T-helper 22 cell (primary cell): ENCODE data around the gene CCDC50.

ENCODE experiments used
- DNase-seq: peaks from one replicate; pipeline ENCODE4 v3.0.0-alpha.2; 2020; ENCODE audit warnings: low read depth

CCDC50 gene

GRCh38 chr3:191328962-191329653, at the start of gene CCDC50:
CCDC50 (plus strand) TSS chr3:191329394; CDS start chr3:191329675, 281 bp downstream.
- peak; percentile 8 for DNase-seq

DNA sequence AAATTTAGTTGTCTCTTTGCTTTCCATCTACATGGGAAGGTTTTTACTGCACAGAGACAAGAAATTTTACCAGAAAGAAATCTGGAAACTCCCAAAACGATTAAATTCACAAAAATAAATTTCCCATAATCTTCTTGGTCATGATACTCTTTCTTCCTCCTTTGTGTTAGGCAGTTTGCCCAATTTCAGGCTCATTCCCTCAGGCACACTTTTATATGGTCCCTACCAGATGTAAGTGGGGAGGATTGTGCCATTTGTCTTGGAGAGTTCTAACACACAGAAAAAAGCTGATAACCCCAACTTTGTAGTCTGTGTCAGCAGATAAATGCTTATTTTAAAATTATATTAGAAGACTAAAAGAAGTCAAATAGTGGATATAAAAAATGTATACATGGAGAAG, 49.1 kb upstream of the CCDC50 start:
- no peak for DNase-seq

DNA sequence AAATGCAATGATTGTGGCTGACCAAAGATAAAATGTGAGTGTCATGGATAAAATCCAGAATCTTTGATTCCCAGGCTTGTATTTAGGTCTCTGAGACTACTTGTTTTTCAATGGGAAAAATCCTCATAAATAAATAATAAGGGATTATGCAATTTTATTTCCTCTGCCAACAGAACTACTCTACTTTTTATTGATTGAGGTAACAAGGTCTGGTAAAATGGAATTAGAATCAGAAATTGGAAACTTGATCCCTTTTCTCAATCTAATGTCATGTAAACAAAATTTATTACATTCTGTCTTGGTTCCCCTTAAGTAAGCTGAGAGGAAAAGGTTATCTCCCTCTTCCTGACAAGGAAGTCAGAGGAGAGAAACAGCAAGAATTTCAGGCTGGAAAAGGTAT, 48.3 kb upstream of the CCDC50 start:
- no peak for DNase-seq

- no peak for DNase-seq
Observed at GRCh38 chr3:191282251-191283185, 46.7 kb upstream of the CCDC50 start.

DNA sequence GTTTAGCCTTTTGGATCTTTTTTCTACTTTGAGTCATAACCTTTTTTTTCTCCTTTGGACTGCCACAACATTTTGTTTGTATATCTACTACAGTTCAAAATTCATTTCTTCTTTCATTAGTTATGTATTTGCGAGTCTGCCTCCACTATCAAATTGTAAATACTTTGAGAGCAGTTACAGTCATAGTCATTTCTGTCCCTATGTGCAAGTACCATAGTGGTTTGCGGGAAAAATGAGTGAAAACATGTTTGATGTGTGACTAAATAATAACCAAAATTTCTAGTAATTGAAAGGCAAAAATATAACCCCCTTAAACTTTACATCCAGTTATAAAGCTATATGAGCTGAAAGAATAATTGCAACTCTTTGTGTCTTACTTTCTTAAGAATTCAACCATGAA, 45.8 kb upstream of the CCDC50 start:
- no peak for DNase-seq

DNA sequence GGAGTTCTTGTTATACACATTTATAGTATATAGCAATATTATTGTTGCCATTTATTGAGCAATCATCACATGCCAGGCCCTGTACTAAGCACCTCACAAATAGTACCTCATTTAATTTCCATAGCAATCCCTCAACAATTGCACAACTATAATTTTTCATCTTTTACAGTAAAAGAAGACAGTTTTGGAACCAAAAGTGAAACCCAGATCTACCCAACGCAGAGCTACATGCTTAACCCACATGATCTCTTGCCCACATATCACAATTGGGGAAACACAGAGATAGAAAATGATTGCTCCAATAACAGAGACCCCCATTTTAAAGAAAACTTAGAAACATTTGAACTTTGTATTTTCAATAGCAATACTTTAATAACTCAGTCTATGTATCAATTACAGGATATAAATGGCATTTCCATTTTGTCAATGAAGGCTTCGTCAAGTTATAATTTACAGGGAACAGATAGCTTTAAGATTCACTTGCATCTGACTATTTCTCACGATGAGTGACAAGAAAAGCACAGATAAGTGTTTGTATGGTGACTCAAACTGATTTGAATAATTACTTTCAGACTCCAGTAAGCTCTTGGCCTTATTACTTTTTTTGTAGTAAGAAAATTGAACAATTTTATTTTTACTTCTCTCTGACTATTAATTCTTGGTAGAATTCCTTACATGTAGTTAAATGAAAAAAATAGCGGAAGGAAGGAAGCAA, 38.7 kb upstream of the CCDC50 start:
- no peak for DNase-seq

- no peak for DNase-seq
Observed at GRCh38 chr3:191292243-191293015, 36.8 kb upstream of the CCDC50 start.

DNA sequence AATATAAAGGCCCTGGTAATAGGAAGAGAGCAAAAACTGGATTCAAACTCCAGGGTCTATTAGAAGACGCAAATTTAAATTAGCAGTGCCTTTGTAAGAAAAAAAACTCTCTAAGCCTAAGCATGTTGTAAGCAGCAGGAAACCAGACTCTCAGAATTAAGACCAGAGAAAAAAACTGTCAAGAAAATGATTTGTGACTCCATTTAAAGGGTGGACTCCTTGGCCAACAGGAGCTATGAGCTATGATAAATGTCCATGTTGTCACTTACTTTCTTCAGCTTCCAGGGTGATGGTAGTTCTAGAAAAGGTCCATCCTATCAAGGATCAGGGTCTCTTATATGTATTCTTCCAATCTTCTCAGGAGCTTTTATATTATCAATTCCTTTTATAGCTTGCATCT, 34.9 kb upstream of the CCDC50 start:
- DNase-seq: no peak

DNA sequence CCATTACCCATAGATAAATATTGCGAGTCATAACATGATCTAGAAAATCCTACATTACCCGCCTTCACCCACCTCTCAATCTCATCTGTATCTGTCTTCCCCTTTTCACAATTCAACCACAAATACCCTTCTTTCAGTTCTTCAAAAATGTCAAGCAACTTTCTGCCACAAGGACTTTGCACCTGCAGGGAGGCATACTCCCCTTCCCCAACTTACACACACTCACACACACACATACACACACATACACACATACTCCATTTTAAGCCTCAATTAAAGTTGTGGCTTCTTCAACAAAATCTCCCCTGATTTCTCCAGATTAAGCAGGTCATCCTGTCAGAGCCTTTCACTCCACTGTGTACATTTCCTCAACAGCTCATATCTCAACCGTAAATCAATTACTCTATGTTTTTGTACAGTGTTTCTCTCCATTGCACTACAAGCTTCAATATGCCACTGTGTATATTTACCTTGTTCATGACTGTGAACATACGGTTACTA, 33.1 kb upstream of the CCDC50 start:
- no peak for DNase-seq

DNA sequence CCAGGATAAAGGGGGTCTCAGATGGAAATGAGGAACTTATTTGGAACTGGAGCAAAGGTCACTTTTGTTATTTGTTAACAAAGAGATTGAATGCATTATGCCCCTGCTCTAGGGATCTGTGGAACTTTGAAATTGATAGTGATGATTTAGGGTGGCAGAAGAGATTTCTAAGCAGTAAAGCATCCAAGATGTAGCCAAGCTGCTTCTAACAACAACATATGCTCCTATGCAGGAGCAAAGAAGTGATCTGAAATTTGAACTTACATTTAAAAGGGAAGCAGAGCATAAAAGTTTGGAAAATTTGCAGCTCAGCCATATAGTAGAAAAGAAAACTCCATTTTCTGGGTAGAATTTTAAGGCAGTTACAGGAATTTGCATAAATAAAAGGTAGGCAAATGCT, 30.3 kb upstream of the CCDC50 start:
- DNase-seq: no peak

- no peak for DNase-seq
Observed at GRCh38 chr3:191300422-191300821, 28.8 kb upstream of the CCDC50 start.

DNA sequence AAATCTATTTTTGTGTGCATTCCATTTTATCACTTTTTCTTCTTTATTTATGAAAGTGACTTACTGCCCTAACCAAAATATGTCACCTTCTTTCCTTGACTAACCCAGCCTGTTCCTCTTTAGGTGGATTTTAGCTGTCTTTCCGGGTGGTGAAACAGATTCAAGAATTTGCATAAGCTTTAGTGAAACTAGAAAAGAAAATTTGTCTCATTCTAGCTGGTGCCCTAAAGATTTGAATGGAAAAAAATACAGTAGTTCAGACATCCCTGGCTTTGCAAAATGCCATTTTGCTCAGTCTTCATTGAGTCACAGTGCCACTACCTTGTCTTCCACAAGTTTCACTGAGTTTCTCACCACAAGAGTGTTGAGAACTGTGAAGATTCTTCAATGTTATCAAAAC, 28.2 kb upstream of the CCDC50 start:
- no peak for DNase-seq

- DNase-seq: no peak
Observed at GRCh38 chr3:191301782-191302411, 27.3 kb upstream of the CCDC50 start.

GRCh38 chr3:191302451-191302850, 26.7 kb upstream of the CCDC50 start:
- DNase-seq: no peak

GRCh38 chr3:191303596-191303995, 25.6 kb upstream of the CCDC50 start:
- DNase-seq: no peak

DNA sequence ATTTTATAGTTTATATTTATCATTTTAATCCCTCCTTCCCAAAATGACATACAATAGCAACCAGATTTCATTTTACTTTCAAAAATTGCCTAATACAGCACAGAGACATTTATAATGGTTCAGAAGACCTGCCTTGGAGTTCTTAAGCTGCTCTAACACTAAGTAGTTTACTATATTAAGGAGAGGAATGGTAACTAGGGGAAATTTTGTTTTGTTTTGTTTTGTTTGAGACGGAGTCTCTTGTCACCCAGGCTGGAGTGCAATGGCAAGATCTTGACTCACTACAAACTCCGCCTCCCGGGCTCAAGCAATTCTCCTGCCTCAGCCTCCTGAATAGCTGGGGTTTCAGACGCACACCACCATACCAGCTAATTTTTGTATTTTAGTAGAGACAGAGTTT, 22.8 kb upstream of the CCDC50 start:
- no peak for DNase-seq

DNA sequence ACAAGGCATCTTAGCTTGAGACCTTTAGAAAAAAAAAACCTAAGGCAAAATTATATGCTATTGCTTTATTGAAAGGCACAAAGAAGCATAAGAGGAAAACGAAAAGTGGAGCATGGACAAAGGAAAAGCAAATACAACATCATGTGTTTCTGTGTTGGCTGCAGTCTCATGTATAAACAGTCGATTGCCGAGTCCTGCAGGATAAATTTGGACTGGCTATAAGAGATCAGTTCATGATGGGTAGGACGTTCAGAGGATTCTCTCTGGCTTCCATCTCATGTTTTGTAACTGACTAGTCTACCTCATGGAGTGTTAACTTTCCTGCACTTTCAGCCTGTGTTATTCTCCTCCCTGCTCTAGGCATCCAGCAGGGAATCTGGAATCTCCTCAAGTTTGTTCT, 21.9 kb upstream of the CCDC50 start:
- DNase-seq: no peak

- DNase-seq: no peak
Observed at GRCh38 chr3:191313296-191313695, 15.9 kb upstream of the CCDC50 start.

- no peak for DNase-seq
Observed at GRCh38 chr3:191314109-191314728, 15.0 kb upstream of the CCDC50 start.

DNA sequence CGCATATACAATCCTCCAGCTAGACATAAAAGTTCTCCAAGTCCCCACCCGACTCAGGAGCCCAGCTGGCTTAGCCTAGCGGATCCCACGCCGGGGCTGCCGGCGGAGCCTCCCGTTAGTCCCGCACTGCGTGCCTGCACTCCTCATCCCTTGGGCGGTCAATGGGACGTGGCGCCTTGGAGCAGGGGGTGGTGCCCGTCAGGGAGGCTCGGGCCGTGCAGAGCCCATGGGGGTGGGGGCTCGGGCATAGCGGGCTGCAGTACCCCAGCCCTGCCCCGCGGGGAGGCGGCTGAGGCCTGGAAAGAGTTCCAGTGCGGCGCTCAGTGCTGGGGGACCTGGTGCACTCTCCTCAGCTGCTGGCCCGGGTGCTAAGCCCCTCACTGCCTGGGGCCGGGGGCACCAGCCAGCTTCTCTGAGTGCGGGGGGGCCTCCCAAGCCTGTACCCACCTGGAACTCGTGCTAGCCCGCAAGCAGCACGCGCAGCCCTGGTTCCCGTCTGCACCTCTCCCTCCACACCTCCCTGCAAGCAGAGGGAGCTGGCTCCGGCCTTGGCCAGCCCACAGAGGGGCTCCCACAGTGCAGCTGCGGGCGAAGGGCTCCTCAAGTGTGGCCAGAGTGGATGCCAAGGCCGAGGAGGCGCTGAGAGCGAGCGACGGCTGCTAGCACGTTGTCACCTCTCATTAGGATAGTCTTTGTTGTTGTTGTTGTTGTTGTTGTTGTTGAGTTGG, 12.2 kb upstream of the CCDC50 start:
- no peak for DNase-seq
